IgD-negative memory B cell (primary cell): ENCODE measurements around the gene ZNF599. TPM values are rescaled to one million over a fixed set of nuclear protein-coding genes. Genes with fewer than 3 reads are reported as not detected.

Experiments
- H3K27ac Mint-ChIP-seq, 3 donors: one replicate each; pipeline ENCODE4 v1.8.0; 2020 to 2022; ENCODE audit warnings: mild to moderate bottlenecking in 3 of 3, mixed read lengths in 3 of 3, moderate library complexity in 1 of 3
- H3K27me3 Mint-ChIP-seq: one replicate; pipeline ENCODE4 v1.8.0; 2021; ENCODE audit warnings: mixed read lengths
- H3K36me3 Mint-ChIP-seq: one replicate; pipeline ENCODE4 v1.8.0; 2020; ENCODE audit warnings: mild to moderate bottlenecking, mixed read lengths
- H3K4me1 Mint-ChIP-seq, 3 donors: one replicate each; pipeline ENCODE4 v1.8.0; 2020 to 2022; ENCODE audit warnings: mixed read lengths in 3 of 3, mild to moderate bottlenecking in 1 of 3
- H3K4me3 Mint-ChIP-seq, 4 donors: one replicate each; pipeline ENCODE4 v1.8.0; 2020 to 2022; ENCODE audit warnings: mild to moderate bottlenecking in 4 of 4, mixed read lengths in 4 of 4, moderate library complexity in 3 of 4
- H3K9me3 Mint-ChIP-seq, 3 donors: one replicate each; pipeline ENCODE4 v1.8.0; 2020 to 2021; ENCODE audit warnings: mixed read lengths in 3 of 3, mild to moderate bottlenecking in 1 of 3
- polyA plus RNA-seq: library from polyadenylated mRNA; unstranded; fragments of 300-500 nt; fragmentation: Illumina TruSeq; gene quantifications from one replicate; pipeline ENCODE4 v1.2.3, GENCODE V29; 2021

The ZNF599 gene
- polyA plus RNA-seq, 1 donor from 2014 or later: 4.4 TPM

GRCh38 chr19:34778342-34778741 is 5.3 kb upstream of the ZNF599 start:
- Mint-ChIP-seq H3K27me3 (peaks cover 4% of the 10 kb centered on the region), H3K9me3 (peaks cover 4 to 9% (median 8%) of the 10 kb centered on the region in 3 donors), H3K4me1 (peaks cover 0 to under 1% (median under 1%) of the 10 kb centered on the region in 3 donors), H3K36me3 (peaks cover under 1% of the 10 kb centered on the region), H3K27ac (no peak overlapping the region), H3K4me3 (no peak overlapping the region)

GRCh38 chr19:34774857-34775256 is 1.8 kb upstream of the ZNF599 start:
- no peak overlapping the region for H3K27ac Mint-ChIP-seq
- H3K9me3 Mint-ChIP-seq: peaks cover 4 to 12% (median 6%) of the 10 kb centered on the region in 3 donors
- H3K36me3 Mint-ChIP-seq: peaks cover 11% of the 10 kb centered on the region
- H3K27me3 Mint-ChIP-seq: peaks cover 5% of the 10 kb centered on the region
- peak overlapping the region in 1 of 4 donors; percentile 32 for H3K4me3 Mint-ChIP-seq
- H3K4me1 Mint-ChIP-seq: peaks cover 12 to 13% (median 12%) of the 10 kb centered on the region in 3 donors

GRCh38 chr19:34773555-34773864 is 495 bp upstream of the ZNF599 start:
- peaks cover 5% of the 10 kb centered on the region for H3K27me3 Mint-ChIP-seq
- H3K36me3 Mint-ChIP-seq: peaks cover 16% of the 10 kb centered on the region
- H3K4me3 Mint-ChIP-seq: peak overlapping the region in 2 of 4 donors; percentile 94 to 98
- H3K4me1 Mint-ChIP-seq: peaks cover 12 to 13% (median 12%) of the 10 kb centered on the region in 3 donors
- H3K27ac Mint-ChIP-seq: no peak overlapping the region
- peaks cover 3 to 12% (median 4%) of the 10 kb centered on the region in 3 donors for H3K9me3 Mint-ChIP-seq

- Mint-ChIP-seq H3K27me3 (no peaks in the 10 kb centered on the region), H3K4me3 (no peak overlapping the region), H3K4me1 (peaks cover 8 to 9% (median 8%) of the 10 kb centered on the region in 3 donors), H3K9me3 (peaks cover 6 to 25% (median 17%) of the 10 kb centered on the region in 3 donors), H3K36me3 (peaks cover 36% of the 10 kb centered on the region), H3K27ac (no peak overlapping the region)
These were observed 5.1 kb downstream of the ZNF599 start for GRCh38 chr19:34767951-34768350.

GRCh38 chr19:34766386-34766785 is 6.6 kb downstream of the ZNF599 start:
- Mint-ChIP-seq H3K36me3 (peaks cover 40% of the 10 kb centered on the region), H3K4me3 (no peak overlapping the region), H3K27ac (no peak overlapping the region), H3K9me3 (peaks cover 12 to 31% (median 20%) of the 10 kb centered on the region in 3 donors), H3K4me1 (peaks cover 0 to 2% (median under 1%) of the 10 kb centered on the region in 3 donors), H3K27me3 (no peaks in the 10 kb centered on the region)

- Mint-ChIP-seq H3K4me1 (no peaks in the 10 kb centered on the region), H3K27ac (no peak overlapping the region), H3K36me3 (peaks cover 20% of the 10 kb centered on the region), H3K9me3 (peaks cover 25 to 64% (median 46%) of the 10 kb centered on the region in 3 donors), H3K4me3 (no peak overlapping the region), H3K27me3 (no peaks in the 10 kb centered on the region)
These were observed 13.6 kb downstream of the ZNF599 start for GRCh38 chr19:34759218-34759917.

- peaks cover 0 to 1% (median 0%) of the 10 kb centered on the region in 3 donors for H3K4me1 Mint-ChIP-seq
- peaks cover 13% of the 10 kb centered on the region for H3K36me3 Mint-ChIP-seq
- H3K27me3 Mint-ChIP-seq: no peaks in the 10 kb centered on the region
These were observed 15.6 kb downstream of the ZNF599 start for GRCh38 chr19:34757441-34757840.

GRCh38 chr19:34744896-34745690 is 27.9 kb downstream of the ZNF599 start:
- Mint-ChIP-seq H3K27me3 (no peaks in the 10 kb centered on the region), H3K4me3 (no peak overlapping the region), H3K27ac (no peak overlapping the region), H3K9me3 (peaks cover 15 to 67% (median 29%) of the 10 kb centered on the region in 3 donors), H3K36me3 (peaks cover 23% of the 10 kb centered on the region), H3K4me1 (peaks cover 0 to 1% (median 0%) of the 10 kb centered on the region in 3 donors)

More at GRCh38 chr19:34757441-34757840, 15.6 kb downstream of the ZNF599 start:
- Mint-ChIP-seq H3K9me3 (peaks cover 28 to 71% (median 52%) of the 10 kb centered on the region in 3 donors), H3K27ac (no peak overlapping the region), H3K4me3 (no peak overlapping the region)

GRCh38 chr19:34734537-34735103 is 38.4 kb downstream of the ZNF599 start:
- Mint-ChIP-seq H3K36me3 (peaks cover 15% of the 10 kb centered on the region), H3K4me3 (peak overlapping the region; percentile 94 to 98 (median 96)), H3K4me1 (peaks cover 18 to 23% (median 21%) of the 10 kb centered on the region in 3 donors), H3K27ac (peak overlapping the region; percentile 91 to 98 (median 98)), H3K27me3 (no peaks in the 10 kb centered on the region), H3K9me3 (peaks cover 4 to 9% (median 5%) of the 10 kb centered on the region in 3 donors)

GRCh38 chr19:34733746-34734536 is 39.1 kb downstream of the ZNF599 start, which contains the start of gene ZNF181:
Gene ZNF181 (plus strand): TSS chr19:34734243. CDS start chr19:34735038, 795 bp downstream.
- peak within 1 kb of the TSS; percentile 94 to 98 (median 96) for H3K4me3 Mint-ChIP-seq

GRCh38 chr19:34733266-34733745 is 39.7 kb downstream of the ZNF599 start:
- Mint-ChIP-seq H3K4me3 (peak overlapping the region; percentile 94 to 98 (median 96)), H3K4me1 (peaks cover 18 to 23% (median 21%) of the 10 kb centered on the region in 3 donors), H3K36me3 (peaks cover 9% of the 10 kb centered on the region), H3K27ac (peak overlapping the region; percentile 91 to 98 (median 98)), H3K27me3 (no peaks in the 10 kb centered on the region), H3K9me3 (peaks cover 0 to 5% (median 2%) of the 10 kb centered on the region in 3 donors)

More at GRCh38 chr19:34733746-34734536, 39.1 kb downstream of the ZNF599 start, which contains the start of gene ZNF181:
- Mint-ChIP-seq H3K9me3 (peaks cover 0 to 5% (median 4%) of the 10 kb centered on the region in 3 donors), H3K36me3 (peaks cover 12% of the 10 kb centered on the region), H3K4me1 (peaks cover 18 to 23% (median 21%) of the 10 kb centered on the region in 3 donors), H3K27ac (peak within 1 kb of the TSS; percentile 91 to 98 (median 98)), H3K27me3 (no peaks in the 10 kb centered on the region)

- Mint-ChIP-seq H3K4me3 (peak overlapping the region; percentile 54 to 94 (median 70)), H3K4me1 (peaks cover 18 to 23% (median 21%) of the 10 kb centered on the region in 3 donors), H3K27me3 (no peaks in the 10 kb centered on the region), H3K36me3 (peaks cover 6% of the 10 kb centered on the region), H3K9me3 (peaks cover 0 to 5% (median 2%) of the 10 kb centered on the region in 3 donors), H3K27ac (no peak overlapping the region)
These were observed 40.3 kb downstream of the ZNF599 start for GRCh38 chr19:34732612-34733211.

GRCh38 chr19:34731964-34732363 is 41.1 kb downstream of the ZNF599 start:
- peaks cover 18 to 23% (median 21%) of the 10 kb centered on the region in 3 donors for H3K4me1 Mint-ChIP-seq
- H3K4me3 Mint-ChIP-seq: peak overlapping the region in 3 of 4 donors; percentile 25 to 72 (median 30)
- H3K27me3 Mint-ChIP-seq: no peaks in the 10 kb centered on the region
- no peak overlapping the region for H3K27ac Mint-ChIP-seq
- peaks cover 0 to 5% (median 2%) of the 10 kb centered on the region in 3 donors for H3K9me3 Mint-ChIP-seq
- H3K36me3 Mint-ChIP-seq: peaks cover 4% of the 10 kb centered on the region
